HepG2 (cell line): ENCODE results near the gene SLC45A2.

Experiments used
- EZH2 ChIP-seq: conservative IDR thresholded peaks from 2 replicates; pipeline ENCODE4 v1.6.1; 2012; ENCODE audit warnings: mild to moderate bottlenecking, low read depth, low read length, moderate library complexity
- MTF1 ChIP-seq: sonication (generic); formaldehyde crosslinking; IDR thresholded peaks from 2 replicates; pipeline ENCODE4 v1.5.0; 2020; ENCODE audit warnings: missing genetic modification reagents
- PBX2 ChIP-seq: IDR thresholded peaks from 2 replicates; pipeline ENCODE4 v1.6.1; 2016; ENCODE audit warnings: control low read depth
- POLR2A ChIP-seq, 2 experiments: IDR thresholded peaks; 2 replicates each; pipeline ENCODE4 v1.6.1; 2011; ENCODE audit warnings: low read depth in 2 of 2, low read length in 2 of 2, mild to moderate bottlenecking in 1 of 2, moderate library complexity in 1 of 2; ENCODE audit not compliant: insufficient read depth in 1 of 2
- POLR2AphosphoS2 ChIP-seq: IDR thresholded peaks from 2 replicates; pipeline ENCODE4 v1.6.1; 2011; ENCODE audit warnings: low read depth, low read length, improper control_type of control experiment
- SMARCC2 ChIP-seq: fragments of 450-650 bp; IDR thresholded peaks from 2 replicates; pipeline ENCODE4 v1.6.1; 2017; ENCODE audit warnings: antibody characterized with exemption, mild to moderate bottlenecking
- SMC3 ChIP-seq: IDR thresholded peaks from 2 replicates; pipeline ENCODE4 v1.6.1; 2011; ENCODE audit warnings: low read length, improper control_type of control experiment
- ZBTB21 ChIP-seq: sonication (generic); formaldehyde crosslinking; IDR thresholded peaks from 2 replicates; pipeline ENCODE4 v1.4.0; 2020; ENCODE audit warnings: missing genetic modification reagents
- ZKSCAN1 ChIP-seq: fragments of 150-350 bp; IDR thresholded peaks from 2 replicates; pipeline ENCODE4 v1.6.1; 2014; ENCODE audit warnings: low read length
- ZNF362 ChIP-seq: sonication (generic); formaldehyde crosslinking; IDR thresholded peaks from 2 replicates; pipeline ENCODE4 v1.4.0; 2020; ENCODE audit warnings: missing genetic modification reagents, mild to moderate bottlenecking, borderline replicate concordance
- TF ChIP-seq, protein P1 (sequence below): sonication (generic); formaldehyde crosslinking; IDR thresholded peaks from 2 replicates; pipeline ENCODE4 v1.5.0; 2020; ENCODE audit warnings: mild to moderate bottlenecking, missing genetic modification reagents, moderate library complexity

DNA sequence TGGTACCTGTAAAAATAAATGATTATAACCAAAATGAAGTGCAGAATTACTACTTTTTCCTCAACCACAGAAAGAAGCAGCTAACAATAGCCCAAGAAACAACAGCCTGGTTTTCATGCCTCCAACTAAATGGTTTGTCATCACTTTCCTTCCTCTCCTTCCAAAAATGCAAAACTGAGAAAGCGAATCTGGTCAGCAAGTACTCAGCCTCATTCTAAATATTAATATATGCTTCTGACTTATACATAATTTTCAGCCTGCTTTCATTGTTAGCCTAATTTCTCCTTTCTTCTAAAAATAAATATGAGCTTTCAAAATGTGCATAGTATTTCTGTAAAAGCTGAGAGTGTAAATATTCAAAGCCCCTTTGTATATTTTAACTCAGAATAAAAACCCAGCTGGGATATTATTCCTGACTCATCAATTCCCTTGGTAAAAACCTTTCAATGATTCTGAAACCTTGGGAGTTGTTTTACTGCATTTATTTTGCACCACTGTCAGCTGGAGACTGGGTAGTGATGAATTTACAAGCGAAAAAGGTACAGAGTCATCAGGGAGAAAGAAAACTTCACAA lies 26.8 kb downstream of the SLC45A2 start:
- no peak for TF ChIP-seq SMARCC2
- TF ChIP-seq MTF1 (CRISPR knock-in tag), result no peak
- TF ChIP-seq EZH2, result no peak
- no peak for TF ChIP-seq POLR2A (IDR thresholded peaks at IDR 0.05; ENCODE audit: insufficient read depth in 1 of 2, low read depth in 2 of 2, low read length in 2 of 2)
- TF ChIP-seq, protein P1, sequence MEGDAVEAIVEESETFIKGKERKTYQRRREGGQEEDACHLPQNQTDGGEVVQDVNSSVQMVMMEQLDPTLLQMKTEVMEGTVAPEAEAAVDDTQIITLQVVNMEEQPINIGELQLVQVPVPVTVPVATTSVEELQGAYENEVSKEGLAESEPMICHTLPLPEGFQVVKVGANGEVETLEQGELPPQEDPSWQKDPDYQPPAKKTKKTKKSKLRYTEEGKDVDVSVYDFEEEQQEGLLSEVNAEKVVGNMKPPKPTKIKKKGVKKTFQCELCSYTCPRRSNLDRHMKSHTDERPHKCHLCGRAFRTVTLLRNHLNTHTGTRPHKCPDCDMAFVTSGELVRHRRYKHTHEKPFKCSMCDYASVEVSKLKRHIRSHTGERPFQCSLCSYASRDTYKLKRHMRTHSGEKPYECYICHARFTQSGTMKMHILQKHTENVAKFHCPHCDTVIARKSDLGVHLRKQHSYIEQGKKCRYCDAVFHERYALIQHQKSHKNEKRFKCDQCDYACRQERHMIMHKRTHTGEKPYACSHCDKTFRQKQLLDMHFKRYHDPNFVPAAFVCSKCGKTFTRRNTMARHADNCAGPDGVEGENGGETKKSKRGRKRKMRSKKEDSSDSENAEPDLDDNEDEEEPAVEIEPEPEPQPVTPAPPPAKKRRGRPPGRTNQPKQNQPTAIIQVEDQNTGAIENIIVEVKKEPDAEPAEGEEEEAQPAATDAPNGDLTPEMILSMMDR, result no peak
- no peak for TF ChIP-seq SMC3
- TF ChIP-seq ZBTB21, result no peak
- TF ChIP-seq POLR2AphosphoS2, result no peak
- TF ChIP-seq ZKSCAN1, result no peak
- no peak for TF ChIP-seq PBX2 (CRISPR knock-in tag)
- no peak for TF ChIP-seq ZNF362 (CRISPR knock-in tag)
